HepG2 (cell line): ENCODE results near the gene ABCC9. TPM values are rescaled to one million over a fixed set of nuclear protein-coding genes. Genes with fewer than 3 reads are reported as not detected.

Experiments used
- CHD2 ChIP-seq: IDR thresholded peaks from 2 replicates; pipeline ENCODE4 v1.6.1; 2011; ENCODE audit warnings: low read depth, low read length, improper control_type of control experiment
- FOXP1 ChIP-seq, 2 experiments: fragments of 450-650 bp in 1 of 2; IDR thresholded peaks; 2 replicates each; pipeline ENCODE4 v1.6.1; 2017 to 2018; ENCODE audit warnings: antibody characterized with exemption in 1 of 2
- IKZF4 ChIP-seq: sonication (generic); formaldehyde crosslinking; IDR thresholded peaks from 2 replicates; pipeline ENCODE4 v1.5.1; 2020; ENCODE audit warnings: borderline replicate concordance, mild to moderate bottlenecking, low read depth, missing genetic modification reagents; ENCODE audit errors: not compliant biosample characterization
- IRX3 ChIP-seq: sonication (generic); formaldehyde crosslinking; IDR thresholded peaks from 2 replicates; pipeline ENCODE4 v1.8.1; 2023; ENCODE audit warnings: mild to moderate bottlenecking, low read depth, missing genetic modification reagents, borderline replicate concordance
- JUN ChIP-seq: sonication (generic); formaldehyde crosslinking; IDR thresholded peaks from 2 replicates; pipeline ENCODE4 v1.4.0; 2020; ENCODE audit warnings: mild to moderate bottlenecking, missing genetic modification reagents
- REPIN1 ChIP-seq: sonication (generic); formaldehyde crosslinking; IDR thresholded peaks from 2 replicates; pipeline ENCODE4 v1.8.0; 2022; ENCODE audit warnings: missing genetic modification reagents, low read depth, mild to moderate bottlenecking, borderline replicate concordance
- STAG1 ChIP-seq: sonication (generic); formaldehyde crosslinking; IDR thresholded peaks from 2 replicates; pipeline ENCODE4 v1.4.0; 2020; ENCODE audit warnings: missing genetic modification reagents
- ZFP36 ChIP-seq: fragments of 150-350 bp; IDR thresholded peaks from 2 replicates; pipeline ENCODE4 v1.6.1; 2018; ENCODE audit warnings: borderline replicate concordance, low read length, low read depth; ENCODE audit not compliant: partially characterized antibody
- polyA plus RNA-seq, 8 experiments: library from polyadenylated mRNA; depleted of rRNA in 3 of 8; stranded (reverse) in 7 of 8; unstranded in 1 of 8; fragments of >200 nt; fragmentation: Illumina TruSeq in 4 of 8; extraction: Trizol in 4 of 8; gene quantifications; 2 replicates each; pipeline versions ENCODE4 v1.2.1 to v1.2.3, GENCODE V29; 2011 to 2016; ENCODE audit warnings: low read depth in 4 of 8, missing spikeins in 1 of 8, mixed read lengths in 1 of 8; ENCODE audit not compliant: insufficient read depth in 1 of 8
- total RNA-seq, 5 experiments: library from RNA; depleted of rRNA; stranded (reverse); fragments of >200 nt; fragmentation: Illumina TruSeq; extraction: Trizol; gene quantifications; 2 replicates each; pipeline ENCODE4 v1.2.3, GENCODE V29; 2016; ENCODE audit warnings: low read depth in 1 of 5
- TF ChIP-seq, protein P1 (sequence below): sonication (generic); formaldehyde crosslinking; IDR thresholded peaks from 2 replicates; pipeline ENCODE4 v1.5.1; 2020; ENCODE audit warnings: mild to moderate bottlenecking, missing genetic modification reagents, borderline replicate concordance
- TF ChIP-seq, protein P2 (sequence below): IDR thresholded peaks from 2 replicates; pipeline ENCODE4 v1.6.1; 2012; ENCODE audit warnings: low read depth, low read length, improper control_type of control experiment
- TF ChIP-seq, protein P3 (sequence below): sonication (generic); formaldehyde crosslinking; conservative IDR thresholded peaks from 2 replicates; pipeline ENCODE4 v1.4.0; 2020; ENCODE audit warnings: mild to moderate bottlenecking, missing genetic modification reagents, moderate library complexity
- TF ChIP-seq, protein P4 (sequence below): sonication (generic); formaldehyde crosslinking; IDR thresholded peaks from 2 replicates; pipeline ENCODE4 v1.4.0; 2020; ENCODE audit warnings: missing genetic modification reagents

Gene ABCC9
- total and polyA plus RNA-seq, 2 of the 13 experiments (the other 11 are each of a cell fraction or from before 2014, with no cell fraction given), result not detected

DNA sequence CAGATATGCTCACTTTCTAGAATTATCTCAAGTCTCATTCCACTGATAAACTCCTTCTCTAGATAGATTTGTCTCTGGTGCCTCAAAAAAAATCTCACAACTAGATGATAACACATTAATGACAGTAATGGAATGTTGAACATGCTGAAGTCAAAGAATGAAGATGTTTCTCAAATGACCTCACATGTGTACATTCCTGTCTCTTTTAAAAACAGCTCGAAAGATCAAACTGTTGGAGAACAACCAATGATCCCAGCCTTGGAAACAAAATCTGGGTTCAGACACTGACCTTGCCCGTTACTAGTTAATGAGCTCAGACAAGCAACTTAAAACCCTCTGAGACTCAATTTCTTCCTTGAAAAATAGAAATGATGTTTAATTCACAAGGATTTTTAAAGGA is 122.0 kb downstream of the ABCC9 start (continued):
- TF ChIP-seq, protein P1, sequence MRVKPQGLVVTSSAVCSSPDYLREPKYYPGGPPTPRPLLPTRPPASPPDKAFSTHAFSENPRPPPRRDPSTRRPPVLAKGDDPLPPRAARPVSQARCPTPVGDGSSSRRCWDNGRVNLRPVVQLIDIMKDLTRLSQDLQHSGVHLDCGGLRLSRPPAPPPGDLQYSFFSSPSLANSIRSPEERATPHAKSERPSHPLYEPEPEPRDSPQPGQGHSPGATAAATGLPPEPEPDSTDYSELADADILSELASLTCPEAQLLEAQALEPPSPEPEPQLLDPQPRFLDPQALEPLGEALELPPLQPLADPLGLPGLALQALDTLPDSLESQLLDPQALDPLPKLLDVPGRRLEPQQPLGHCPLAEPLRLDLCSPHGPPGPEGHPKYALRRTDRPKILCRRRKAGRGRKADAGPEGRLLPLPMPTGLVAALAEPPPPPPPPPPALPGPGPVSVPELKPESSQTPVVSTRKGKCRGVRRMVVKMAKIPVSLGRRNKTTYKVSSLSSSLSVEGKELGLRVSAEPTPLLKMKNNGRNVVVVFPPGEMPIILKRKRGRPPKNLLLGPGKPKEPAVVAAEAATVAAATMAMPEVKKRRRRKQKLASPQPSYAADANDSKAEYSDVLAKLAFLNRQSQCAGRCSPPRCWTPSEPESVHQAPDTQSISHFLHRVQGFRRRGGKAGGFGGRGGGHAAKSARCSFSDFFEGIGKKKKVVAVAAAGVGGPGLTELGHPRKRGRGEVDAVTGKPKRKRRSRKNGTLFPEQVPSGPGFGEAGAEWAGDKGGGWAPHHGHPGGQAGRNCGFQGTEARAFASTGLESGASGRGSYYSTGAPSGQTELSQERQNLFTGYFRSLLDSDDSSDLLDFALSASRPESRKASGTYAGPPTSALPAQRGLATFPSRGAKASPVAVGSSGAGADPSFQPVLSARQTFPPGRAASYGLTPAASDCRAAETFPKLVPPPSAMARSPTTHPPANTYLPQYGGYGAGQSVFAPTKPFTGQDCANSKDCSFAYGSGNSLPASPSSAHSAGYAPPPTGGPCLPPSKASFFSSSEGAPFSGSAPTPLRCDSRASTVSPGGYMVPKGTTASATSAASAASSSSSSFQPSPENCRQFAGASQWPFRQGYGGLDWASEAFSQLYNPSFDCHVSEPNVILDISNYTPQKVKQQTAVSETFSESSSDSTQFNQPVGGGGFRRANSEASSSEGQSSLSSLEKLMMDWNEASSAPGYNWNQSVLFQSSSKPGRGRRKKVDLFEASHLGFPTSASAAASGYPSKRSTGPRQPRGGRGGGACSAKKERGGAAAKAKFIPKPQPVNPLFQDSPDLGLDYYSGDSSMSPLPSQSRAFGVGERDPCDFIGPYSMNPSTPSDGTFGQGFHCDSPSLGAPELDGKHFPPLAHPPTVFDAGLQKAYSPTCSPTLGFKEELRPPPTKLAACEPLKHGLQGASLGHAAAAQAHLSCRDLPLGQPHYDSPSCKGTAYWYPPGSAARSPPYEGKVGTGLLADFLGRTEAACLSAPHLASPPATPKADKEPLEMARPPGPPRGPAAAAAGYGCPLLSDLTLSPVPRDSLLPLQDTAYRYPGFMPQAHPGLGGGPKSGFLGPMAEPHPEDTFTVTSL (CRISPR knock-in tag), result peak; percentile 45; the same call in 1 of the 2 replicates
- TF ChIP-seq CHD2 (no peak), IRX3 (CRISPR knock-in tag) (no peak), JUN (CRISPR knock-in tag) (peak; percentile 51; the same call in 1 of the 2 replicates), REPIN1 (CRISPR knock-in tag) (no peak), FOXP1 (IDR thresholded peaks at IDR 0.05) (no peak), FOXP1 (CRISPR knock-in tag; IDR thresholded peaks at IDR 0.05) (0 out of 2 replicates have a peak, but pooled peaks have one; percentile 8), ZFP36 (no peak), IKZF4 (no peak), STAG1 (CRISPR knock-in tag) (no peak)
- TF ChIP-seq, protein P2, sequence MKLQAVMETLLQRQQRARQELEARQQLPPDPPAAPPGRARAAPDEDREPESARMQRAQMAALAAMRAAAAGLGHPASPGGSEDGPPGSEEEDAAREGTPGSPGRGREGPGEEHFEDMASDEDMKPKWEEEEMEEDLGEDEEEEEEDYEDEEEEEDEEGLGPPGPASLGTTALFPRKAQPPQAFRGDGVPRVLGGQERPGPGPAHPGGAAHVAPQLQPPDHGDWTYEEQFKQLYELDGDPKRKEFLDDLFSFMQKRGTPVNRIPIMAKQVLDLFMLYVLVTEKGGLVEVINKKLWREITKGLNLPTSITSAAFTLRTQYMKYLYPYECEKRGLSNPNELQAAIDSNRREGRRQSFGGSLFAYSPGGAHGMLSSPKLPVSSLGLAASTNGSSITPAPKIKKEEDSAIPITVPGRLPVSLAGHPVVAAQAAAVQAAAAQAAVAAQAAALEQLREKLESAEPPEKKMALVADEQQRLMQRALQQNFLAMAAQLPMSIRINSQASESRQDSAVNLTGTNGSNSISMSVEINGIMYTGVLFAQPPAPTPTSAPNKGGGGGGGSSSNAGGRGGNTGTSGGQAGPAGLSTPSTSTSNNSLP, result peak; percentile 50; the same call in 1 of the 2 replicates
- TF ChIP-seq, protein P3, sequence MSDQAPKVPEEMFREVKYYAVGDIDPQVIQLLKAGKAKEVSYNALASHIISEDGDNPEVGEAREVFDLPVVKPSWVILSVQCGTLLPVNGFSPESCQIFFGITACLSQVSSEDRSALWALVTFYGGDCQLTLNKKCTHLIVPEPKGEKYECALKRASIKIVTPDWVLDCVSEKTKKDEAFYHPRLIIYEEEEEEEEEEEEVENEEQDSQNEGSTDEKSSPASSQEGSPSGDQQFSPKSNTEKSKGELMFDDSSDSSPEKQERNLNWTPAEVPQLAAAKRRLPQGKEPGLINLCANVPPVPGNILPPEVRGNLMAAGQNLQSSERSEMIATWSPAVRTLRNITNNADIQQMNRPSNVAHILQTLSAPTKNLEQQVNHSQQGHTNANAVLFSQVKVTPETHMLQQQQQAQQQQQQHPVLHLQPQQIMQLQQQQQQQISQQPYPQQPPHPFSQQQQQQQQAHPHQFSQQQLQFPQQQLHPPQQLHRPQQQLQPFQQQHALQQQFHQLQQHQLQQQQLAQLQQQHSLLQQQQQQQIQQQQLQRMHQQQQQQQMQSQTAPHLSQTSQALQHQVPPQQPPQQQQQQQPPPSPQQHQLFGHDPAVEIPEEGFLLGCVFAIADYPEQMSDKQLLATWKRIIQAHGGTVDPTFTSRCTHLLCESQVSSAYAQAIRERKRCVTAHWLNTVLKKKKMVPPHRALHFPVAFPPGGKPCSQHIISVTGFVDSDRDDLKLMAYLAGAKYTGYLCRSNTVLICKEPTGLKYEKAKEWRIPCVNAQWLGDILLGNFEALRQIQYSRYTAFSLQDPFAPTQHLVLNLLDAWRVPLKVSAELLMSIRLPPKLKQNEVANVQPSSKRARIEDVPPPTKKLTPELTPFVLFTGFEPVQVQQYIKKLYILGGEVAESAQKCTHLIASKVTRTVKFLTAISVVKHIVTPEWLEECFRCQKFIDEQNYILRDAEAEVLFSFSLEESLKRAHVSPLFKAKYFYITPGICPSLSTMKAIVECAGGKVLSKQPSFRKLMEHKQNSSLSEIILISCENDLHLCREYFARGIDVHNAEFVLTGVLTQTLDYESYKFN, result peak; percentile 50
- TF ChIP-seq, protein P4, sequence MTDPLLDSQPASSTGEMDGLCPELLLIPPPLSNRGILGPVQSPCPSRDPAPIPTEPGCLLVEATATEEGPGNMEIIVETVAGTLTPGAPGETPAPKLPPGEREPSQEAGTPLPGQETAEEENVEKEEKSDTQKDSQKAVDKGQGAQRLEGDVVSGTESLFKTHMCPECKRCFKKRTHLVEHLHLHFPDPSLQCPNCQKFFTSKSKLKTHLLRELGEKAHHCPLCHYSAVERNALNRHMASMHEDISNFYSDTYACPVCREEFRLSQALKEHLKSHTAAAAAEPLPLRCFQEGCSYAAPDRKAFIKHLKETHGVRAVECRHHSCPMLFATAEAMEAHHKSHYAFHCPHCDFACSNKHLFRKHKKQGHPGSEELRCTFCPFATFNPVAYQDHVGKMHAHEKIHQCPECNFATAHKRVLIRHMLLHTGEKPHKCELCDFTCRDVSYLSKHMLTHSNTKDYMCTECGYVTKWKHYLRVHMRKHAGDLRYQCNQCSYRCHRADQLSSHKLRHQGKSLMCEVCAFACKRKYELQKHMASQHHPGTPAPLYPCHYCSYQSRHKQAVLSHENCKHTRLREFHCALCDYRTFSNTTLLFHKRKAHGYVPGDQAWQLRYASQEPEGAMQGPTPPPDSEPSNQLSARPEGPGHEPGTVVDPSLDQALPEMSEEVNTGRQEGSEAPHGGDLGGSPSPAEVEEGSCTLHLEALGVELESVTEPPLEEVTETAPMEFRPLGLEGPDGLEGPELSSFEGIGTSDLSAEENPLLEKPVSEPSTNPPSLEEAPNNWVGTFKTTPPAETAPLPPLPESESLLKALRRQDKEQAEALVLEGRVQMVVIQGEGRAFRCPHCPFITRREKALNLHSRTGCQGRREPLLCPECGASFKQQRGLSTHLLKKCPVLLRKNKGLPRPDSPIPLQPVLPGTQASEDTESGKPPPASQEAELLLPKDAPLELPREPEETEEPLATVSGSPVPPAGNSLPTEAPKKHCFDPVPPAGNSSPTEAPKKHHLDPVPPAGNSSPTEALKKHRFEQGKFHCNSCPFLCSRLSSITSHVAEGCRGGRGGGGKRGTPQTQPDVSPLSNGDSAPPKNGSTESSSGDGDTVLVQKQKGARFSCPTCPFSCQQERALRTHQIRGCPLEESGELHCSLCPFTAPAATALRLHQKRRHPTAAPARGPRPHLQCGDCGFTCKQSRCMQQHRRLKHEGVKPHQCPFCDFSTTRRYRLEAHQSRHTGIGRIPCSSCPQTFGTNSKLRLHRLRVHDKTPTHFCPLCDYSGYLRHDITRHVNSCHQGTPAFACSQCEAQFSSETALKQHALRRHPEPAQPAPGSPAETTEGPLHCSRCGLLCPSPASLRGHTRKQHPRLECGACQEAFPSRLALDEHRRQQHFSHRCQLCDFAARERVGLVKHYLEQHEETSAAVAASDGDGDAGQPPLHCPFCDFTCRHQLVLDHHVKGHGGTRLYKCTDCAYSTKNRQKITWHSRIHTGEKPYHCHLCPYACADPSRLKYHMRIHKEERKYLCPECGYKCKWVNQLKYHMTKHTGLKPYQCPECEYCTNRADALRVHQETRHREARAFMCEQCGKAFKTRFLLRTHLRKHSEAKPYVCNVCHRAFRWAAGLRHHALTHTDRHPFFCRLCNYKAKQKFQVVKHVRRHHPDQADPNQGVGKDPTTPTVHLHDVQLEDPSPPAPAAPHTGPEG (CRISPR knock-in tag), result no peak
